GM13976 (cell line): Measurements from ENCODE around the gene CFAP299.
A peak's percentile ranks its signal among the peaks of the same experiment; 100 is the strongest.

Source experiments
- DNase-seq: peaks from one replicate; pipeline ENCODE4 v3.0.0; 2012; ENCODE audit warnings: low spot score
- in situ Hi-C: fragments of 300-500 bp; cut with MboI; formaldehyde crosslinking; loops from one replicate; pipeline ENCODE4 v1.12.0; 2022; ENCODE audit warnings: low sequenced_read_pairs, mixed read lengths, inconsistent platforms; ENCODE audit not compliant: unreplicated experiment
- TF ChIP-seq, protein P1 (sequence below): IDR thresholded peaks from 2 replicates; pipeline ENCODE4 v1.5.1; 2012; ENCODE audit warnings: borderline replicate concordance, mild to moderate bottlenecking; ENCODE audit not compliant: insufficient read depth; ENCODE audit errors: extremely low read depth, missing control alignments, control extremely low read depth

CFAP299 gene

DNA sequence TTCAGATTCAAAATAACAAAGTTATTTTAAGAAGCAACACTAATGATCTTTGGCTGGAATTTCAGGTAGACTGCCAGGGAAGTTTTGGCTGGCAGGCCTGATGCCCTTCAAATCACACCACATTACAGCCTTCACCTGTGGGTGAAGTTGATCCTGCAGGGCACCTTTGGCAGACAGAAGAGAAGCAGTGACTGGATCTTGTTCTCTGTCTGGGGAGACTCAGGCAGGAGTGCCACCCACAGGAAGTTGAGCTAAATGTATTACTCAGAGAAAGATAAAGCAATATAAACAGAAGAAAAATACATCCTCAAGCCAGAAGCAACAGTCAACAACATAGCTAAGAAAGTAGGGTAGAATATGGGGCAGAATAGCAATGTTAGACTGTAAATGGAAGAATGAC, 12.8 kb upstream of the CFAP299 start:
- TF ChIP-seq, protein P1, sequence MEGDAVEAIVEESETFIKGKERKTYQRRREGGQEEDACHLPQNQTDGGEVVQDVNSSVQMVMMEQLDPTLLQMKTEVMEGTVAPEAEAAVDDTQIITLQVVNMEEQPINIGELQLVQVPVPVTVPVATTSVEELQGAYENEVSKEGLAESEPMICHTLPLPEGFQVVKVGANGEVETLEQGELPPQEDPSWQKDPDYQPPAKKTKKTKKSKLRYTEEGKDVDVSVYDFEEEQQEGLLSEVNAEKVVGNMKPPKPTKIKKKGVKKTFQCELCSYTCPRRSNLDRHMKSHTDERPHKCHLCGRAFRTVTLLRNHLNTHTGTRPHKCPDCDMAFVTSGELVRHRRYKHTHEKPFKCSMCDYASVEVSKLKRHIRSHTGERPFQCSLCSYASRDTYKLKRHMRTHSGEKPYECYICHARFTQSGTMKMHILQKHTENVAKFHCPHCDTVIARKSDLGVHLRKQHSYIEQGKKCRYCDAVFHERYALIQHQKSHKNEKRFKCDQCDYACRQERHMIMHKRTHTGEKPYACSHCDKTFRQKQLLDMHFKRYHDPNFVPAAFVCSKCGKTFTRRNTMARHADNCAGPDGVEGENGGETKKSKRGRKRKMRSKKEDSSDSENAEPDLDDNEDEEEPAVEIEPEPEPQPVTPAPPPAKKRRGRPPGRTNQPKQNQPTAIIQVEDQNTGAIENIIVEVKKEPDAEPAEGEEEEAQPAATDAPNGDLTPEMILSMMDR = no peak
- no peak for DNase-seq
- in situ Hi-C loops = no loop called here

DNA sequence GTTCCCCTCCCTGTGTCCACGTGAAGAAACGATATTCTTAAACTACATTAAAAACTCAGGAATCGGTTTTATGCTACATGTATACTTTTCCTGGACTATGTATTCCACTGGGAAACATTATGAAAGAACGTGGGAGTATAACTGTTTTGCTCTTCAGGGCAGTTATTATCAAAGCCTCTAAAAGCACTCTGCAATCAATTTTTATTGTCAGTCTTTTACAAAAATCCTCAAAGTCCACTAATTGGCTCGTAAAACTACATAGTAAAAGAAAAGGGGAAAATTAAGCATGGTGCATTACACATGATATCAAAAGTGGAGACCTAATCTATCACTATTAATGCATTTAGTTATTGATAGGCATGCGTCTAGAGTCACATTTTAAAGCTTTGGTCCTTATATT, 11.4 kb upstream of the CFAP299 start:
- in situ Hi-C loops = no loop called here
- DNase-seq = no peak

DNA sequence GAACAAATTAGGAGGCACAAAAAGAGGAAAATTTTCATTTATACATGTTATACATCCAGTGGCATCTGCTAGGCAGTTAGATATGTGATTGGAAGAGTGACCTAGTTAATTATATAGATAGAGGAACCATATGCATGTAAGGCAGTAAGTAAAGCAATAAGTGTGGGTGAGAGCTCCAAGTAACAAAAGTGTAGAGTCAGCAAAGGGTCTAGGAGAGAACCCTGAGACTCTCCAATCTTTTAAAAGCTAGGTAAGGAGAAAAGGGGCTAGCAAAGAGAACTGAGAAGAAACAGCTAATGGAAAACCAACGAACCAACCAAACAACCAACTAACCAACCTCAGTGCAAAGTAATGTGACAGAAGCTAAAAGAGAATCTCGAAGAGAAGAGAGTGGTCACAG, 3.8 kb upstream of the CFAP299 start:
- TF ChIP-seq, protein P1 = no peak
- in situ Hi-C loops = no loop called here
- DNase-seq = no peak

More for the DNA sequence above, 11.4 kb upstream of the CFAP299 start:
- TF ChIP-seq, protein P1 = no peak

DNA sequence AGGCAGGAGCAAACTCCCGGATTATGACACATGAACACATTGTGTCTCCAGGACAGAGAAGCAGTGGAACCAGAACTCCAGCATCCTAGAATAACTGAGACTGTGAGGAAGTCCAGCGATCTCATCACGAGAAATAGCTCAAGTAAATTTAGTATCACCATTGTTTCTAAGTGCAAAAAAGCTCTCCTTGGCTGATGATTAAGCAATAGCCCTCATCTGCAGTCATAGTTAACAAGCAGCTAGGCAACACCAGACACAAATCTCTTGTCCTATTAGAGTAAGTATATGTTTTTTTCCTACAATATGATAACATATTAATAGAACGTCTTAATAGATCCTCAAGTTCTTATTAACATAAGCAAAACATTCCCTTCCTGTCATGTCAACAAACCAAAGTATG, 2.4 kb upstream of the CFAP299 start:
- in situ Hi-C loops = no loop called here
- no peak for DNase-seq

DNA sequence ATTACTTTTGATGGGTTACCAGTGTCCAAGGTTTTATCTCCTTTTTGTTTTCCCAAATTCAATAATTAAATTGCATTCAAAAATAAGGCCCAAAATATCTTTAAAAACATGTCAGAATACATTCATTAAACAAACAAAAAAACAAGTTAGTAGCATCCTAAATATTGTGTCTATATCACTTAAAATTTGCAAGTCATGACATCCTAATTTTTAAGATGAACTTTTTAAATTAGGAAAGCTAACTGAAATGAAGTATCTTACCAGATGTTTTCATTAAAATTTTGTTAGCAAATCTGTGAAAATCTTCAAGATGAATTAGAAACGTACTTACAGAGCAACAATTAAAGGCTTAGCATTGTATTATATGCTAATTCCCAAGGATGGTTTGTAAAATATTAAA, 962 bp upstream of the CFAP299 start:
- TF ChIP-seq, protein P1 = no peak
- DNase-seq = no peak
- in situ Hi-C loops = no loop called here

More for the DNA sequence above, 2.4 kb upstream of the CFAP299 start:
- TF ChIP-seq, protein P1 = no peak

DNA sequence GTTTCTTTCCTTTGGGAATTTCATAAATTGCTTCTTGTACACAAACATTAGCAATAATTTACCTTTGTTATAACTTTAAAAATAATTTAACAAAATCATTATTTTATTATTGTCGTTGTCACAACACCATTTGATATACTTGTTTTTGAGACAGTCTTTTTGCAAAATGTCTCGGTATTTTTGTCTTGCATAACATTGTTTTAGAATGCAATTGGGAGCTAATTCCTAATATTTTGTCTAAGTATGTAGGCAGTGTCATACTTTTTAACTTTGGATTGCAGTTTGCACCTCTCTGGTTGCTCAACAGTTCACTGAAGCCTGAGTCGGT, 340 bp upstream of the CFAP299 start:
- DNase-seq = no peak
- in situ Hi-C loops = no loop called here
- TF ChIP-seq, protein P1 = no peak

DNA sequence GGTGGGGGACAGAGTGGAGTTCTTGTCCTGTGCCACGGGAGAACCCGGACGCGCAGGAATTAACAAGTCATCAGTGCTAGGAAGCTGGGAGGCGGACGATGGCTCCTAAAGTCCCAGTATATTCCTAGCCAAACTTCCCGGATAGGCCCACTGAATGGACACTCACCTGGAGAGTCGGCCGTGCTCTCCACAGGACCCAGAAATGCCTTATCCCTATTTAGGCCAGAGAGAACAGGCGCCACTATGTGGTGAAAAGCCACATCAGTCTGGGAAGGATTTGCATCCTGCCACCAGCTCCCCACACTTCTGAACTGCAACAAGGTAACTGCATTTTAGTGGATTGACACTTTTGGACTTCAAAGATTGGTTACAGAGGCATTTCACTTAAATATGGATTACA, 1.1 kb downstream of the CFAP299 start:
- DNase-seq = peak; percentile 6
- TF ChIP-seq, protein P1 = no peak

More for the DNA sequence above, 1.1 kb downstream of the CFAP299 start:
- in situ Hi-C loops = no loop called here
